Epithelial cell of proximal tubule (primary cell): Measurements from ENCODE around the gene NRTN. TPM values are rescaled to one million over a fixed set of nuclear protein-coding genes. Genes with fewer than 3 reads are reported as not detected.

Source experiments
- DNase-seq: peaks from one replicate; pipeline ENCODE4 v3.0.0-alpha.2; 2011; ENCODE audit warnings: low read depth
- H3K4me3 ChIP-seq: 2 replicates; pipeline ENCODE4 v1.5.1; 2011; ENCODE audit warnings: low read depth, mild to moderate bottlenecking, low read length
- total RNA-seq: library from RNA; depleted of rRNA; stranded (reverse); fragments of >200 nt; gene quantifications from 2 replicates; pipeline ENCODE4 v1.2.3, GENCODE V29; 2015
- TF ChIP-seq, protein P1 (sequence below): conservative IDR thresholded peaks from 2 replicates; pipeline ENCODE4 v1.5.1; 2012; ENCODE audit warnings: low read depth, mild to moderate bottlenecking, low read length

Gene NRTN
- total RNA-seq, 1 donor from 2014 or later: 0.69 TPM

DNA sequence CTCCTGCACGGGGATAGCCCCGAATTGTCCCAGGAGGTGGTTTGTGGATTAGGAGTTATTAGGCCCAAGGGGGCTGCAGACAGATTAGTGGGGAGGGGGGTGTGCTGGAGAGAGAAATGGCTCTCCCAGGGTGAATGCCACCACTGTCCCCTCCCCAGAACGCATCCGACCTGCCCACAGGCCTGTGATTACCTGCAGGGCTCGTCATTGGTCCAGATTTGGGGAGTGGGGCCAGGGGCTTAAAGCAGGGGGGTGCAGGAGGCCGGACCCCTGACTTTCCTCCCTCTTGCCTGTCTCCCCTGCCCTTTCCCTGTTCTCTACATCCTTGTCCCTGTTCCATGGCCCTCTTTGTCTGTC is 1.2 kb downstream of the NRTN start:
- no peak for DNase-seq
- TF ChIP-seq, protein P1, sequence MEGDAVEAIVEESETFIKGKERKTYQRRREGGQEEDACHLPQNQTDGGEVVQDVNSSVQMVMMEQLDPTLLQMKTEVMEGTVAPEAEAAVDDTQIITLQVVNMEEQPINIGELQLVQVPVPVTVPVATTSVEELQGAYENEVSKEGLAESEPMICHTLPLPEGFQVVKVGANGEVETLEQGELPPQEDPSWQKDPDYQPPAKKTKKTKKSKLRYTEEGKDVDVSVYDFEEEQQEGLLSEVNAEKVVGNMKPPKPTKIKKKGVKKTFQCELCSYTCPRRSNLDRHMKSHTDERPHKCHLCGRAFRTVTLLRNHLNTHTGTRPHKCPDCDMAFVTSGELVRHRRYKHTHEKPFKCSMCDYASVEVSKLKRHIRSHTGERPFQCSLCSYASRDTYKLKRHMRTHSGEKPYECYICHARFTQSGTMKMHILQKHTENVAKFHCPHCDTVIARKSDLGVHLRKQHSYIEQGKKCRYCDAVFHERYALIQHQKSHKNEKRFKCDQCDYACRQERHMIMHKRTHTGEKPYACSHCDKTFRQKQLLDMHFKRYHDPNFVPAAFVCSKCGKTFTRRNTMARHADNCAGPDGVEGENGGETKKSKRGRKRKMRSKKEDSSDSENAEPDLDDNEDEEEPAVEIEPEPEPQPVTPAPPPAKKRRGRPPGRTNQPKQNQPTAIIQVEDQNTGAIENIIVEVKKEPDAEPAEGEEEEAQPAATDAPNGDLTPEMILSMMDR: no peak
- no peak overlapping the region for H3K4me3 ChIP-seq

- no peak for DNase-seq
- TF ChIP-seq, protein P1: no peak
- no peak overlapping the region for H3K4me3 ChIP-seq
These were observed 2.0 kb downstream of the NRTN start for GRCh38 chr19:5806905-5807304.

DNA sequence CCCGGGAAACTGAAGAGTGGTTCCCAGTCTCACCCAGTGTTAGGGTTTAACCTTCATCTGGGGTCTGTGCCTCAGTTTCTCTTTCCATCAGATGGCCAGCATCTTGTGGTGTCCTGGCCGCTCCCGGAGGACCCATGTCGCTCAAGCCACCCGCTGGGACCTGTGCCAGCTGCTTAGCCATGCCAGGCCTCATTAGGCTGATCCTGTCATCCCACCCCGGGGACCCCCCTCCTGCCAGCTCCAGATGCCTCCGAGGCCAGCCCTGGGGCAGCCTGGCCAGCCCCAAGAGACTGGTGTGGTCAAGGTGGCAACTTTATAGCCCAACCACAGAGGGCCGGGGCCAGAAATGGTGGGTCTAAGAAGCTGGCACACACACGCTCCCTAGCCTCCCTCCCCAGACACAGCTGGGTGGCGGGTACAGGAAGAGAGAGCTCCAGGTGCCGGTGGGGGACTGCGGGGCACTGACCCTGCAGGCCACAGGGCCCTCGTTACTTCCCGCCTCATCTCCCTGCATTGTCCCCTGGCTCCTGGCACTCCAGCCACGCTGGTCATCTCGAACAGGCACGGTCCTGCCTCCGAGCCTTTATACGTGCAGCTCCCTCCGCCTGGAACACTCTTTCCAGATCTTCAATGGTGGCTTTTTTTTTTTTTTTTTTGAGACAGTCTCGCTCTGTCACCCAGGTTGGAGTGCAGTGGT is 3.4 kb downstream of the NRTN start:
- H3K4me3 ChIP-seq: no peak overlapping the region
- TF ChIP-seq, protein P1: no peak
- no peak for DNase-seq

DNA sequence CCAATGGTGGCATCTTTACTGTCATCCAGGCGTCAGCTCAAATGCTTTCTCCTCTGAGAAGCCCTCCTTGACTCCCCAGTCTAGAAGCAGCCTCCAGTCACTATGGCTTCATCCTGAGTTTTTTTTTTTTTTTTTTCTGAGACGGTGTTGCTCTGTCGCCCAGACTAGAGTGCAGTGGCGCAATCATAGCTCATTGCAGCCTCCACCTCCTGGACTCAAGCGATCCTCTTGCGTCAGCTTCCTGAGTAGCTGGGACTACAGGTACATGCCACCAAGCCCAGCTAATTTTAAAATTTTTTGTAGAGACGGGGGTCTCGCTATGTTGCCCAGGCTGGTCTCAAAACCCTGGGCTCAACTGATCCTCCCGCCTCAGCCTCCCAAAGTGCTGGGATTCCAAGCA is 4.2 kb downstream of the NRTN start:
- DNase-seq: no peak
- no peak overlapping the region for H3K4me3 ChIP-seq
- TF ChIP-seq, protein P1: no peak

DNA sequence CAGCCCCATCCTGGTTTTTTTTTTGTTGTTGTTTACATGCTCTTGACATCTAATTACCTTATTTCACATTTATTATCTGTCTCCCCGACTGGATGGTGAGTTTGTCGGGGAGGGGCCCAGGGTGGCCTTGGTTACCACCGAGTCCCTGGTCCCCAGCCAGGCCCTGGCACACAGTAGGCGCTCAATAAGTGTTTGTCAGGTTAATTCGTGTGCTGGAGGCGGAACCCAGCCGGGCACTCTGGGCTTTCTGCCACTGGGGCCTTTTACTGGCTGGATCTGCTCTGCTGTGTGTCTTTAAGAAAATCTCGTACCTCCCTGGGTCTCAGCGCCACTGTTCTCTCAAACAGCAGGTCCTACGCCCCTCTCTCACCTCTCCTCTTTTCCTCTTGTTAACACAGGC is 4.6 kb downstream of the NRTN start:
- TF ChIP-seq, protein P1: no peak
- no peak for DNase-seq
- H3K4me3 ChIP-seq: no peak overlapping the region

DNA sequence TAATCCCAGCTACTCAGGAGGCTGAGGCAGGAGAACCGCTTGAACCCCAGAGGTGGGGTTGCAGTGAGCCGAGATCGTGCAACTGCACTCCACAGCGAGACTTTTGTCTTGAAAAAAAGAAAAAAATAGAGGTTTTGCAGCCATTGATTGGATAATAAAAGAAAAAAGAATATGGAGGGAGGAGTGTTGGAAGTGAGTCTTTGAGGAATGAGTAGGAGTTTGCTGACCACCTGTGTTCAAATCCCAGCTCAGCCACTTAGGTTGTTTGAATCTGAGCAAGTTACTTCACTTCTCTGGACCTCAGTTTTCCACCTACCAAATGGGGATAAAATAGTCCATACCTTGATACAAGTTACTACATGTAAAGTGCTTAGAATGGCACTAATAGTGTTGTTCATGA is 6.2 kb downstream of the NRTN start:
- no peak for DNase-seq
- TF ChIP-seq, protein P1: no peak
- H3K4me3 ChIP-seq: no peak overlapping the region
